Skeletal muscle tissue (tissue), 4 donors: ENCODE data around the gene STKLD1. TPM values are rescaled to one million over a fixed set of nuclear protein-coding genes. Genes with fewer than 3 reads are reported as not detected.

Experiments used
- H3K27ac ChIP-seq: one replicate; pipeline ENCODE4 v1.7.0; 2013; ENCODE audit warnings: mild to moderate bottlenecking, low read depth, low read length, inconsistent platforms
- H3K27me3 ChIP-seq, 3 donors: one replicate each; pipeline ENCODE4 v1.7.0; 2013; ENCODE audit warnings: low read length in 3 of 3; ENCODE audit not compliant: control insufficient read depth in 3 of 3, insufficient read depth in 3 of 3
- H3K36me3 ChIP-seq, 3 donors: one replicate each; pipeline ENCODE4 v1.7.0; 2013; ENCODE audit warnings: low read length in 3 of 3; ENCODE audit not compliant: control insufficient read depth in 3 of 3, insufficient read depth in 3 of 3
- H3K4me1 ChIP-seq, 3 donors: one replicate each; pipeline ENCODE4 v1.7.0; 2013; ENCODE audit warnings: low read length in 3 of 3, mild to moderate bottlenecking in 3 of 3; ENCODE audit not compliant: control insufficient read depth in 3 of 3, insufficient read depth in 3 of 3
- H3K4me3 ChIP-seq, 3 donors: one replicate each; pipeline ENCODE4 v1.7.0; 2013; ENCODE audit warnings: low read length in 3 of 3
- H3K9ac ChIP-seq, 3 donors: one replicate each; pipeline ENCODE4 v1.7.0; 2013; ENCODE audit warnings: low read length in 3 of 3, mild to moderate bottlenecking in 3 of 3, moderate library complexity in 2 of 3, low read depth in 1 of 3
- H3K9me3 ChIP-seq, 3 donors: one replicate each; pipeline ENCODE4 v1.7.0; 2013; ENCODE audit warnings: low read length in 3 of 3; ENCODE audit not compliant: control insufficient read depth in 3 of 3
- total RNA-seq: library from RNA; depleted of rRNA; stranded (reverse); fragments of >200 nt; gene quantifications from one replicate; pipeline ENCODE4 v1.2.3, GENCODE V29; 2014
- donor health status: Osteomylitis.

Gene STKLD1
- total RNA-seq, 1 donor from 2014 or later: 1.0 TPM

DNA sequence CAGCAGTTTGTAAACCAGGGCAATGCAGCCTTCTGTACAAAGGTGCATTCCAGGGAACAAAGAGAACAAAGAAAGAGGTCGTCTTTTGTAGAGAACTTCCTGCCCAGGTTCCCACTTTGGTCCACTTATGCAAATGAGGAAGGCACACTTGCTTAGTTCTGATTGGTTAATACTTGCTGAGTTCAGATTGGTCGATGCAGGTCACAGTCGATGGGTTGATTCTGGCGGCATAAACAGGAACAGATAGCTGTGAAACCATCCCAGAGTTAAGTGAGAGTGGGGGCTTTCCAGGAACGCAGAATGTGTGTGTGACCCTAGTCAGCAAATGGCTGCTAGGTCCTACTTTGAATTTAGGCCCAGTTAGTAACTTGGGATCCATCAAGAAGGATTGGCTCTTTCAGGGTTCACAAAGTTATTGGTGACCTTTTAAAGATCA is 44.2 kb downstream of the STKLD1 start:
- Histone ChIP-seq H3K9ac (no peak overlapping the region), H3K27ac (no peak overlapping the region), H3K9me3 (no peaks in the 10 kb centered on the region), H3K4me3 (no peak overlapping the region), H3K27me3 (peaks cover 0 to under 1% (median 0%) of the 10 kb centered on the region in 3 donors), H3K4me1 (peaks cover 25 to 29% (median 27%) of the 10 kb centered on the region in 3 donors), H3K36me3 (peaks cover under 1 to 4% (median 2%) of the 10 kb centered on the region in 3 donors)

DNA sequence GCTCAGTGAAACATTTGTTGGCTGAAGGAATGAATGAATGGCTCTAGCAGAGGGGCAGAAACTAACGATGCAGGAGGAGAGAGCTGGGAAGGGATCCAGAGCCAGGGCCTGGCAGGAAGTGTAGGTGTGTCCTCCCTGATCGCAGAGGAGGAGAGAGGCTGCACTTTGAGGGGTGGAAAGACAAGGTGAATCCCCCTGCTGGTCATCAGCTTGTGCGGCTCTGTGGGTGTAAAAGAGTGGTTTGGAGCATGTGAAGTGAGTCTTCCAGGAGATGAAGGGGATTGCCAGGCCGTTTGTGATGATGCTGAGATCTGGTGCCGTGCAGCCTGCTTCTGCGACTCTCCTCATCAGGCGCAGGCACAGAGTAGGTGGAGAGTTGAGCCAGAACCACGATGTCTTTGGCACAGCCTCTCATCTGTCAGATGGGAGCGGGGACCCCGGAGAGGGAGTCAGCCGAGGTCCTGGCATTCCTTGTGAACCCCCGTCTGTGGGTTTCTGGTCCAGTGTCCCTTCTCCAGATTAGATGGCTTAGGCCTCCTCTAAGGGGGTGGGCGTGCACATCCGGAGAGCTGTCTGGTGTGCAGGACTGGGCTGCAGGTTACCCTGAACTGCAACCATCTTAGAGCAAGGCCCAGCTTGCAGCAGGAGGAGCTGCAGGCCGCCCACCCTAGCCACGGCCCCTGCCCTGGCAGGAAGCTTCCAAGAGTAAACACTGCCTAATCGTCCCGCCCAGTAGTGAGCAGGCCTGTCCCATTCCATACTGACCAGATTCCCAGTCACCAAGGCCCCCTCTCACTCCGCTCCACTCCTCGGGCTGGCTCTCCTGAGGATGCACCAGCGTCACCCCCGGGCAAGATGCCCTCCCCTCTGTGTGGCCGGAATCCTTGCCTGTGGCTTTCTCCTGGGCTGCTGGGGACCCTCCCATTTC is 45.7 kb downstream of the STKLD1 start, which contains the start of gene ADAMTS13:
Gene ADAMTS13 (plus strand): TSS at position 753 of the 928 bp plus-strand sequence. CDS start 77 bp downstream, at position 830.
- no peak within 1 kb of the TSS for H3K27ac ChIP-seq
- H3K27me3 ChIP-seq: peaks cover 2 to 5% (median 3%) of the 10 kb centered on the region in 3 donors
- no peaks in the 10 kb centered on the region for H3K9me3 ChIP-seq
- no peak within 1 kb of the TSS for H3K4me3 ChIP-seq
- H3K4me1 ChIP-seq: peaks cover 17 to 29% (median 27%) of the 10 kb centered on the region in 3 donors
- no peak within 1 kb of the TSS for H3K9ac ChIP-seq
- peaks cover 0 to 7% (median 5%) of the 10 kb centered on the region in 3 donors for H3K36me3 ChIP-seq

DNA sequence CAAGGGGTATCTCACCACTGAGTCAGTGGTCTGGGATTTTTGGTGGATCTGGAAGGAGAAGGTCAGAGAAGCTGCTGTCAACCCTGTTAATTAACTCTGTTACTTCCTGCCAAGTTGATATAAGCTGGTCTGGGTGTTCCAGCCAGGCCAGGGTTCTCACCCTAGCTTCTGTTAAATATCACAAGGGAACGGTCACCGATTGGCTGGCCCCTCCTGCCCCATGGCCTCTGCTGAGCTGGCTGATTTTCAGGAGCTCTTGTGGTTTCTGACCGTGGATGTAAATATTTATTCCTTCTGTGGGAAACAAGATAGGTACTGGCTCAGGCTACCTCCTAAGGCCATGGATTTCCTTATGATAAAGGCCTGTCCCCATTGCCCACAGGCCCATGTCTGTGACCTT is 47.0 kb downstream of the STKLD1 start:
- Histone ChIP-seq H3K27ac (no peak overlapping the region), H3K4me3 (no peak overlapping the region), H3K9me3 (no peaks in the 10 kb centered on the region), H3K9ac (no peak overlapping the region), H3K36me3 (peaks cover 0 to 7% (median 5%) of the 10 kb centered on the region in 3 donors), H3K27me3 (peaks cover 6 to 13% (median 11%) of the 10 kb centered on the region in 3 donors), H3K4me1 (peaks cover 11 to 25% (median 23%) of the 10 kb centered on the region in 3 donors)

DNA sequence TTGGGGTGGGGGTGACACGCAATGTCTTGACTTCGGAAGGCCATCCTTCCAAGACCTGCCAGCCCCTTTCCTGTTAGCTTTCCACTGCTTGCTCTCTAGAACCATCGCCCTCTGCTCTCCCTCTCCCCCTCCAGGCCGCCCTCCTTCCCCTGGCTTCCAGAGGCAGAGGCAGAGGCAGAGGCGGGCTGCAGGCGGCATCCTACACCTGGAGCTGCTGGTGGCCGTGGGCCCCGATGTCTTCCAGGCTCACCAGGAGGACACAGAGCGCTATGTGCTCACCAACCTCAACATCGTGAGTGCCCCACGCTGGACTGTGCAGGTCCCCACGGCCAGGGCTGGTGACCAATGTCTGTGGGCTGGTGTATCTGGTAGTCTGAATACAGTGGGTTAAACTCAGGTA is 48.0 kb downstream of the STKLD1 start:
- Histone ChIP-seq H3K27me3 (peaks cover 6 to 14% (median 11%) of the 10 kb centered on the region in 3 donors), H3K36me3 (peaks cover 0 to 7% (median 5%) of the 10 kb centered on the region in 3 donors), H3K27ac (peak overlapping the region; percentile 74), H3K9ac (no peak overlapping the region), H3K4me1 (peaks cover 8 to 17% (median 17%) of the 10 kb centered on the region in 3 donors), H3K4me3 (no peak overlapping the region), H3K9me3 (no peaks in the 10 kb centered on the region)

DNA sequence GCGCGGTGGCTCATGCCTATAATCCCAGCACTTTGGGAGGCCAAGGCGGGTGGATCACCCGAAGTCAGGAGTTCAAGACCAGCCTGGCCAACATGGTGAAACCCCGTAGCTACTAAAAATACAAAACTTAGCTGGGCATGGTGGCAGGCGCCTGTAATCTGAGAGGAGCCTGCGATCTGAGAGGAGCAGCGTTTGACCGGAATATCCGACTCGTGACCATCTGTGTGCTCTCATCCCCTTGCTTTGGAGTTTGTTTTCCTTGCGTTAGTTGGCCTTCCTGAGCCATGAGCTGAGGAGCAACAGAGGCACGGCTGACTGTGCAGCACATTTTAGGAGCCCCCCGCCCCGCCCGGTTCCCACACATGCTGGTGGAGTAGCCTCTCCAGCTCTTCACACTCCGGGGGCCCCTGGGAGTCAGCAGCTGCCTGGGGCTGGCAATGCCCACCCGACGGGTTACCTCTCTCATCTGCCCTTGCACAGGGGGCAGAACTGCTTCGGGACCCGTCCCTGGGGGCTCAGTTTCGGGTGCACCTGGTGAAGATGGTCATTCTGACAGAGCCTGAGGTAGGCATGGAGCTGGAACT is 49.0 kb downstream of the STKLD1 start:
- peak overlapping the region in 1 of 3 donors; percentile 13 for H3K4me3 ChIP-seq
- H3K36me3 ChIP-seq: peaks cover 0 to 7% (median 5%) of the 10 kb centered on the region in 3 donors
- peaks cover 8 to 17% (median 14%) of the 10 kb centered on the region in 3 donors for H3K4me1 ChIP-seq
- H3K9ac ChIP-seq: peak overlapping the region; percentile 33 to 53 (median 40)
- H3K27ac ChIP-seq: peak overlapping the region; percentile 74
- H3K27me3 ChIP-seq: peaks cover 6 to 14% (median 11%) of the 10 kb centered on the region in 3 donors
- H3K9me3 ChIP-seq: no peaks in the 10 kb centered on the region

DNA sequence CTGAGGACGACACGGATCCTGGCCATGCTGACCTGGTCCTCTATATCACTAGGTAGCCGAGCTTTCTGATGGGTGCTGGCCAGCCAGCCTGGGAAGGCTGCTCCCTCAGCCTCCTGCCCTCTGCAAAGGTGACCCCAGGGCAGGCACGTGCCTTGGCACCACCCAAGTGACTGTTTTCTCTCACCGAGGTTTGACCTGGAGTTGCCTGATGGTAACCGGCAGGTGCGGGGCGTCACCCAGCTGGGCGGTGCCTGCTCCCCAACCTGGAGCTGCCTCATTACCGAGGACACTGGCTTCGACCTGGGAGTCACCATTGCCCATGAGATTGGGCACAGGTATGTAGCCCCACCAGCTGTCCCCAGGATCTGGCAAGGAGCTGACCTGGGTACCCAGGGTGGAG is 49.8 kb downstream of the STKLD1 start:
- no peak overlapping the region for H3K4me3 ChIP-seq
- H3K27ac ChIP-seq: no peak overlapping the region
- H3K27me3 ChIP-seq: peaks cover 6 to 14% (median 11%) of the 10 kb centered on the region in 3 donors
- peaks cover 0 to 7% (median 5%) of the 10 kb centered on the region in 3 donors for H3K36me3 ChIP-seq
- no peaks in the 10 kb centered on the region for H3K9me3 ChIP-seq
- H3K9ac ChIP-seq: no peak overlapping the region
- peaks cover 8 to 17% (median 14%) of the 10 kb centered on the region in 3 donors for H3K4me1 ChIP-seq

DNA sequence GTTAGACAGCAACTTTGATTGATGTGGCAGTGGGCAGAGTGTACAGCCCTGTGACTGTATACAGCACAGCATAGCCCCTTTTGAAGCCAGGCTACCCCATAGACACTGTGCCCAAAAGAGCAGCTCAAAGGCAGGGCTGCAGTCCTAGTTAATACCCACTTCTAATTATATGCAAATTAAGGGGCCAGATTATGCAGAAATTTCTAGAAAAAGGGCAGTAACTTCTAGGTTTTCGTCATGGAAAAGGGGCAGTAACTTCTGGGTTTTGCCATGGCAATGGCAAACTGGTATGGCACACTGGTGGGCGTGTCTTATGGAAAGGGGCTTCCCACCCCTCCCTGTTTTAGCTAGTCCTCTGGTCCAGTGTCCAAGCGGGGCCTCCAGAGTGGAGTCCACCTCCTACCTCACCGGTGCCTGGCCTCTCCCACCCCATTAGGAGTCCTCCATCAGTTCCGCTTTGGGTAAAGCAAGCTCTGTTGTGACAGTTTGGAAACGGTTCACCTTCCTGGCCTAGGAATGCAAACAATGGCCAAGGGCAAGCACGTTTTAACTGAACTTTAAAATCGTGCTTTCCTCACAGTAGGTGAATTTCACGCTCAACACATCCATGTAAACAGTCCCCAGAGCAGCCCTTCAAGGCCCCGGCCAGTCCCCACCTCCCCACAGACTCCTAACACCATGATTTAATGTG is 51.6 kb downstream of the STKLD1 start:
- Histone ChIP-seq H3K9me3 (no peaks in the 10 kb centered on the region), H3K4me3 (no peak overlapping the region), H3K27me3 (peaks cover 6 to 14% (median 11%) of the 10 kb centered on the region in 3 donors), H3K4me1 (peaks cover 8 to 17% (median 14%) of the 10 kb centered on the region in 3 donors), H3K27ac (no peak overlapping the region), H3K9ac (no peak overlapping the region), H3K36me3 (peaks cover 0 to 7% (median 5%) of the 10 kb centered on the region in 3 donors)

DNA sequence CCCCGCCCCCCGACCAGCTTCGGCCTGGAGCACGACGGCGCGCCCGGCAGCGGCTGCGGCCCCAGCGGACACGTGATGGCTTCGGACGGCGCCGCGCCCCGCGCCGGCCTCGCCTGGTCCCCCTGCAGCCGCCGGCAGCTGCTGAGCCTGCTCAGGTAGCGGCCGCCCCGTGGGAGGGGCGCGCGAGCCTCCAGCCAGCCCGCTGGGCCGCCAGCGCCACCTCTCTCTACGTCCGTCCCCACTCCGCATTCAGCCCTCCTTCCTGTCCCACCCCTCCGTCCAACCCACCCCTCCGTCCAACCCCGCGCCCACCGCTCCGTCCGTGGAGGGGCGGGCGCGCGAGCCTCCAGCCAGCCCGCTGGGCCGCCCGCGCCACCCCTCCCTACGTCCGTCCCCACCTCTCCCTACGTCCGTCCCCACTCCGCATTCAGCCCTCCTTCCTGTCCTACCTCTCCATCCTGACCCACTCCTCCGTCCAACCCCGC is 52.5 kb downstream of the STKLD1 start:
- H3K27ac ChIP-seq: no peak overlapping the region
- no peak overlapping the region for H3K9ac ChIP-seq
- H3K36me3 ChIP-seq: peaks cover 0 to 7% (median 5%) of the 10 kb centered on the region in 3 donors
- peaks cover 8 to 17% (median 14%) of the 10 kb centered on the region in 3 donors for H3K4me1 ChIP-seq
- H3K4me3 ChIP-seq: no peak overlapping the region
- H3K9me3 ChIP-seq: no peaks in the 10 kb centered on the region
- H3K27me3 ChIP-seq: peaks cover 6 to 14% (median 11%) of the 10 kb centered on the region in 3 donors

DNA sequence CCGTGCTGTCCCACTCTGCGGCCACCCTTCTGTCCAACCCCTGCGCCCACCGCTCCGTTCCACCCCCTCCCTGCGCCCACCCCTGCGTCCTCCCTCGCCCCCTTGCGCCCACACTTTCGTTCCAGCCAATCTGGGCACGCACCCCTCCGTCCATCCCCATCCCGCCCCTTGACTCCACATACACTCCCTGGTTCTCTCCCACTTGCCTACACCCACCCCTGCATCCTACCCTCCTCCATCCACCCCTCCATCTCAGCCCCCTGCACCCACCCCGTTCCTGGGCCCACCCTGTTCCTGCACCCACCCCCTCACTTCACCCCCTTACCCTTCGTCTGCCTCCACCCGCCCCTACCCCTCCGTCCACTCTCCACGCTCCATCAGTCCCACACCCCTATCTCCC is 53.0 kb downstream of the STKLD1 start:
- H3K9me3 ChIP-seq: no peaks in the 10 kb centered on the region
- H3K9ac ChIP-seq: no peak overlapping the region
- H3K27ac ChIP-seq: no peak overlapping the region
- H3K4me3 ChIP-seq: no peak overlapping the region
- H3K36me3 ChIP-seq: peaks cover 0 to 7% (median 5%) of the 10 kb centered on the region in 3 donors
- H3K4me1 ChIP-seq: peaks cover 8 to 17% (median 14%) of the 10 kb centered on the region in 3 donors
- peaks cover 6 to 14% (median 11%) of the 10 kb centered on the region in 3 donors for H3K27me3 ChIP-seq
